SU-DHL-6 (cell line): ENCODE results near the gene KLF15.

ENCODE experiments used
- EZH2phosphoT487 ChIP-seq: fragments of 200-600 bp; sonication (generic), shearing (Covaris generic); conservative IDR thresholded peaks from 2 replicates; pipeline ENCODE4 v1.6.1; 2018; ENCODE audit warnings: mild to moderate bottlenecking, antibody characterized with exemption, low read length, moderate library complexity, mixed read lengths
- TF ChIP-seq, protein P1 (sequence below): fragments of 200-600 bp; sonication (generic); IDR thresholded peaks from one replicate; pipeline ENCODE4 v1.5.1; 2017; ENCODE audit warnings: antibody characterized with exemption, mild to moderate bottlenecking, low read length, moderate library complexity; ENCODE audit not compliant: insufficient read depth, poor library complexity, severe bottlenecking

DNA sequence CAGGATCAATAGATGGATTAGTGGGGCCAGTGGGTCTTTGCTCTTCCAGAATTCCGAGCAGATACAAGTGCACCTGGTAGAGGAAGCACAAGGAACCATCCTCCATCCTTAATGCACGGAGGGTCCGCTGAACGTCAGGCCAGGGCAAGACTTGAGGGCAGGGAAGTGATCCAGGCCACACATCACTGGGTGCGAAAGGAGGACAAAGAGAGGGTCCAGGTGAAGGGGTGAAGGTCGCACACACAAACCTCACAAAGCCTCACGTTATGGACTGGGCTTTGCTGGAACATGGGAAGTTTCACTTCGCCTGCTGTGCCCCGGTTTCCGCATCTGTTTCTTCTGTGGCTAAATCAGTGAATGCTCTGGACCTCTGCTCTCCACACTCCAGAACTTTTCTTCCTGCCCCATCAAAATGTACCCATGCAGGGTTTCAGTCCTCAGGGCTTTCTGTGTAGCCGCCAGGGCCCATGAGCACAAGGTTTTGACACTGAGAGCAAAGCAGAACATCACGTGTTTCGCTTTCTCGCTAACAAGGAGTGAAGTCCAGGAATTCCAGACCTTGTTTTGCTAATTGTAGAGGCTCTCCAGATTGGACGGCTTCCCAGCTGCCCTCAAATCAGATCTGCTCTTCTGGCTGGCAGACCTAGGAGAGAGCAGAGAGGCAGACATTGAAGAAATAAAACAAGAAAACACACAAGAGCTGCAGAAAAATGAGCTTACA, 56.3 kb downstream of the KLF15 start:
- TF ChIP-seq, protein P1, sequence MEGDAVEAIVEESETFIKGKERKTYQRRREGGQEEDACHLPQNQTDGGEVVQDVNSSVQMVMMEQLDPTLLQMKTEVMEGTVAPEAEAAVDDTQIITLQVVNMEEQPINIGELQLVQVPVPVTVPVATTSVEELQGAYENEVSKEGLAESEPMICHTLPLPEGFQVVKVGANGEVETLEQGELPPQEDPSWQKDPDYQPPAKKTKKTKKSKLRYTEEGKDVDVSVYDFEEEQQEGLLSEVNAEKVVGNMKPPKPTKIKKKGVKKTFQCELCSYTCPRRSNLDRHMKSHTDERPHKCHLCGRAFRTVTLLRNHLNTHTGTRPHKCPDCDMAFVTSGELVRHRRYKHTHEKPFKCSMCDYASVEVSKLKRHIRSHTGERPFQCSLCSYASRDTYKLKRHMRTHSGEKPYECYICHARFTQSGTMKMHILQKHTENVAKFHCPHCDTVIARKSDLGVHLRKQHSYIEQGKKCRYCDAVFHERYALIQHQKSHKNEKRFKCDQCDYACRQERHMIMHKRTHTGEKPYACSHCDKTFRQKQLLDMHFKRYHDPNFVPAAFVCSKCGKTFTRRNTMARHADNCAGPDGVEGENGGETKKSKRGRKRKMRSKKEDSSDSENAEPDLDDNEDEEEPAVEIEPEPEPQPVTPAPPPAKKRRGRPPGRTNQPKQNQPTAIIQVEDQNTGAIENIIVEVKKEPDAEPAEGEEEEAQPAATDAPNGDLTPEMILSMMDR, result no peak
- TF ChIP-seq EZH2phosphoT487, result no peak
